ENCODE data around the gene AMN.

Gene AMN

DNA sequence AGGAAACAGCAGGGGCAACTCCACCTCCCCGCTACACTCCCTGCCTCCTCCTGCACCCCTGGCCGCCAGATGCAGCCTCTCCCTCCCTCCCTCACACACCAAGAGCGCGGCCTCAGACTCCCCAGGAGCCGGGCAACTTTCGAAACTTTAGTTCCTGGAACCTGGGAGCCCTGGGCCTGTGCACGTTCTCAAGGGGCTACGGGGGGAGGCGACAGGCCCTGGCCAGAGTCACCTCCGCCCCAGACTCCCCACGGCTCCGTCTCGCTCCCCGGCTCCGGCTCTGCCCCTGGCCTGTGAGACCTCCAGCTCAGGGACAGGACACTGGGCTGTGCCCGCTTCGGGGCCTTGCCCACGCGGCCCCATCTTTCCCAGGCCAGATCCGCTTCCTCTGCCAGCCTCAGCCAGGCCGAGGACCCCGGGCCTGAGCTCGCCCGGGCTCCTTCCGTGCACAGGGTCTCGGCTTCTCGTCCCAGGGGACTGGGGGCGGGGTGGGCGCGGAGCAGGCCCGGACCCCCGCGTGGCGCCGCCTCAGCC is 5.5 kb downstream of the AMN start:
- DNase-seq (ENCODE audit: low read depth in 2 of 2) = no peak

DNA sequence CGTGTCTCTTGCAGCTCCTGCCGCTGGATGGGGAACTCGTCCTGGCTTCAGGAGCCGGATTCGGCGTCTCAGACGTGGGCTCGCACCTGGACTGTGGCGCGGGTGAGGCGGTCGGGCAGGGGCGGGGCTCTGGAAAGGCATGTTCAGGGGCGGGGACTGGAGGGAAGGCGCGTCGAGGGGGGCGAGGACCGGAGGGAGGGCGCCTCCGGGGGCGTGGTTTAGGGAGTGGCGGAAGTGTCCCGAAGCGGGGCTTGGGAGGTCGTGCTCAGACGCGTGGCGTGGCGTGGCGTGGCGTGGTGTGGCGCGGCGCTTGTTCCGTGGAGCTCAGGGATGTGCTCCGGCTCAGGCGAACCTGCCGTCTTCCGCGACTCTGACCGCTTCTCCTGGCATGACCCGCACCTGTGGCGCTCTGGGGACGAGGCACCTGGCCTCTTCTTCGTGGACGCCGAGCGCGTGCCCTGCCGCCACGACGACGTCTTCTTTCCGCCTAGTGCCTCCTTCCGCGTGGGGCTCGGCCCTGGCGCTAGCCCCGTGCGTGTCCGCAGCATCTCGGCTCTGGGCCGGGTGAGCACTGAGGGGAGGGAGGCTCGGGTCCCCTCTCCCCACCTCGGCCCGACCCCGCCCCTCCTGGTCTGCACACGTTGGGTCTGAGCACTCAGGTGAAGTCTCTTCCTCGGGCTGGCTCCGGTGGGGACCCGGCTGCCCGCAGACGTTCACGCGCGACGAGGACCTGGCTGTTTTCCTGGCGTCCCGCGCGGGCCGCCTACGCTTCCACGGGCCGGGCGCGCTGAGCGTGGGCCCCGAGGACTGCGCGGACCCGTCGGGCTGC is 6.2 kb downstream of the AMN start:
- DNase-seq (ENCODE audit: low read depth in 2 of 2) = peak; percentile 42 to 64

DNA sequence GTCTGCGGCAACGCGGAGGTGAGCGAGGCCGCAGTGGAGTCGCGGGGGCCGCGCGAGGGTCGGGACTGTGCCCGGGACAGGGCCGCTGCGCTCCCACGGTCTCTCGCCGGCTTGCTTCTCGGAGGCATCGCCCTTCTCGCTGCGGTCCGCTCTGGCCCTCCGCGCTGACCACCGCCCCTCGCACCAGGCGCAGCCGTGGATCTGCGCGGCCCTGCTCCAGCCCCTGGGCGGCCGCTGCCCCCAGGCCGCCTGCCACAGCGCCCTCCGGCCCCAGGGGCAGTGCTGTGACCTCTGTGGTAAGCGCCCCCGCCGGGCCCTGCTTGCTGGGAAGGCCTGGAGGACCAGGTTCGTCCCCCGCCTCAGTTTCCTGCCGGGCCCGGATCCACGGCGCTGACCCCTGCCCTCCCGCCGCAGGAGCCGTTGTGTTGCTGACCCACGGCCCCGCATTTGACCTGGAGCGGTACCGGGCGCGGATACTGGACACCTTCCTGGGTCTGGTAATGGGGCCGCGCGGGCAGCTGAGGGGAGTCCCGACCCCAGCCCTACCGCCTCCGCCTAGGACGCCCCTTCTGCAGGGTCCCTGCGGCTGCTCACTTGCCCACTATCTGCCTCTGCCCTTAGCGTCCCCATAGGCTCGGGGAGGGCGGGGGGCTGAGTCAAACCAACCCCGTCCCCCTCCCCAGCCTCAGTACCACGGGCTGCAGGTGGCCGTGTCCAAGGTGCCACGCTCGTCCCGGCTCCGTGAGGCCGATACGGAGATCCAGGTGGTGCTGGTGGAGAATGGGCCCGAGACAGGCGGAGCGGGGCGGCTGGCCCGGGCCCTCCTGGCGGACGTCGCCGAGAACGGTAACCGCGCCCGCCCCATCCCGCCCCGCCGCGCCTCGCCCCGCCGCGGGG is 7.0 kb downstream of the AMN start:
- DNase-seq (ENCODE audit: low read depth in 2 of 2) = no peak

DNA sequence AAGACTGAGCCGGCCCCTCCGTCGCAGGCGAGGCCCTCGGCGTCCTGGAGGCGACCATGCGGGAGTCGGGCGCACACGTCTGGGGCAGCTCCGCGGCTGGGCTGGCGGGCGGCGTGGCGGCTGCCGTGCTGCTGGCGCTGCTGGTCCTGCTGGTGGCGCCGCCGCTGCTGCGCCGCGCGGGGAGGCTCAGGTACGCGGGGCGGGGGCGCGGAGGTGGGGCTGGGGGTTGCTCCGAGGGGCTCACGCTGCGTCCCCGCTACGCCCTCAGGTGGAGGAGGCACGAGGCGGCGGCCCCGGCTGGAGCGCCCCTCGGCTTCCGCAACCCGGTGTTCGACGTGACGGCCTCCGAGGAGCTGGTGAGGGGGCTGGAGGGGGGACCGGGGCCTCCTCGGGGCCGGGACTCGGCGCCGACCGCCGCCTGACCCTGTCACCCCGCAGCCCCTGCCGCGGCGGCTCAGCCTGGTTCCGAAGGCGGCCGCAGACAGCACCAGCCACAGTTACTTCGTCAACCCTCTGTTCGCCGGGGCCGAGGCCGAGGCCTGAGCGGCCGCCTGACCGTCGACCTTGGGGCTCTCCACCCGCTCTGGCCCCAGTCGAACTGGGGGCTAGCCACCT is 7.8 kb downstream of the AMN start:
- no peak for DNase-seq (ENCODE audit: low read depth in 2 of 2)

DNA sequence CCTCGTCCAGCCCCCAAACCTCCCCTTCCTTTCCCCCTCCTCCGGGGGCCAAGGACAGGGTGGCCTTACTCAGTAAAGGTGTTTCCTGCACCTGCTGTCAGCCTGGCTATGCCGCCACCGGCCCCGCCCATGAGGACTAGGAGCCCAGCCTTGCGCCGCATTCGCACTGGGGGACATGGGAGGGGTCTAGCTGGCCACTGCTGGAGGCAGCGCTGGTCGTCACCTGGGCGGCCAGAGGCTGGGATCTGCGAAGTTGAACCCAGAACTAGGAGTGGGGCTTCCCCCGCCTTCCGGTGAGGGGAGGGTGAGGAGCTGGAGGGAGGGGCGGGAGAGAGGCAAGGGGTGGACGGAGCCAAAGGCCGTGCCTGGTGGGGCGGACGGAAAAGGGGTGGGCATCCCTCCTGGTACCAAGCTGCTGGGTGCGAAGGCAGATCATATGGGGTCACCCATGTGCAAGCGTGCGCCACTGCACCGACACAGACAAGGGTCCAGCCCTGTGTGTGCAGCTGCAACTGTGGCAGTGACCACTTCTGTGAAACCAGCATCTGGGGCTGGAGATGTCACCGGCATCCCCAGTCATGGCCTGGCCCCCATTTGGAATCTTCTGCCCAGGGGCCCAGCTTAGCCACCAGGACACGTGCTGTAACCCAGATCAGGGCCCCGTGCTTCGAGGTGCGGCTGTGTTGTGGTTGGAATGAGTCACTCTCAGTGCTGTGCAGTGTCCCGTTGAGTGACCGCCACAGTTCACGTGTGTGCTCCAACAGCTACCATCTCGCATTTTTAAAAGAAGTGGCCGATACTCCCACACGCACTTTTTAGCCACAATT is 8.5 kb downstream of the AMN start:
- no peak for DNase-seq (ENCODE audit: low read depth in 2 of 2)

DNA sequence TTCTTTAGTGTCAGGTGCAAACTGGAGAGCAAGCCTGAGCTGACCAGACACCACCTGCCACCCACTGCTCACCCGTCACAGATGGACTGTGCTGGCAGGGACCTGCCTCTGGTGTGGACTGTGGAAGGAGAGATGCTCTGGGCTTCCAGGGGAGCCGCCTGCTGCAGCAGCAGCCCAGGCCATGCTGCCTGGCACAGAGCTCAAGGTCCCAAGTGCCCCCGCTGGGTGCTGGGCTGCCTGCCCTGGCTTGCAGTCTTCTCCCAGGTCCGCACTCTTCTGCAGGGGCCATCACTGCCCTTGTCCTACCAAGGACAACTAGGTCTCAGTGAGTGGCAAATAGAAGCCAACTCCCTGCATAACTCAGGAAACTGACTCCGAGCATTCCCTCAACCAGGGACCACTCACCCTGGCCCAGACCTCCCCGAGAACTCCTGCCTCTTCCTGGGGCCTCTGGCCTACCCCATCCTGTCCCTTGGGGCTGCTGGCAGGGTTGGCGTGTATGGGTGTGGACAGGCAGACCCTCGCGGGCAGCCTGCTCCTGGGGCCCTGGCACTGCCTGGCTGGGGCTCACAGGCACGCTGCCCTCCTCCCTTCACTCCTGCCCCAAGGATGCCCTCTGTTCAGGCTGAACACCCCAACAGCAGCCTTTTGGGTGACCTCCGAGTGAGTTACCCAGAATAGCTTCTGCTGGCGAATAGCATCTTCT is 9.3 kb downstream of the AMN start:
- DNase-seq (ENCODE audit: low read depth in 2 of 2) = no peak

DNA sequence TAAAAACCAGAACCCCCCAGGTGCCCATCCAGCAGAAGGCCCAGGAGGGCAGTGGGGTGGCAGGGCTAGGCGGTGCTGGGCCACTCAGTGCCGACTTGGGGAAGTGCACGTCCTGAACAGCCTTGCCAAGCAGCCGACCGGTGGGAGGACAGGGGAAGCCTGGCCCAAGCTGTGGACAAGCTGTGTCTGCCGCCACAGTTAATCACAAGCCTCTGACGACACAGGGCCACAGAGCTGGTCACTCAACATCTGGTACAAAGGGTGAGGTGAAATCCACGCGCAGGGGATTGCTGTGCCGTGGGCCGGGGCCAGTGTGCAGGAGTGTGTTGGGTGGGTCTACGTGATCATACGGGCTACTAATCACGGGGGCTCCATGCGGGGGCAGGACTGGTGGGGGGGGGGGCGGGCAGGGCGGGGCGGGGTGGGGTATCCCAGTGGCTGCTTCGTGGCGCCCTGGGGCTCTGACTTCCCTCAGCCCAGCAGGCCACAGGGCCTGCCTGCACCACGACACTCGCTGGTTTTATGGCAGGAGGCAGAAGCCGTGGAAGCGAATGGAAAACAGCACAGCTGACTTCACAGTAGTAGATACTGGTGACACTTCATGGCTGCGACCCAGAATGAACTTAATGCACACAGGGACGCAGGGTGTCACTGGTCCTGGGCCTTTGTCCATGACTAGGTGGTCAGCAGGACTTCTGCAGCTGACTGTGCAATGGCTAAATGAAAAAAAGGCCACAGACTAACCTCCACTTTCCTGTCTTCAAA is 10.2 kb downstream of the AMN start:
- DNase-seq (ENCODE audit: low read depth in 2 of 2) = no peak

DNA sequence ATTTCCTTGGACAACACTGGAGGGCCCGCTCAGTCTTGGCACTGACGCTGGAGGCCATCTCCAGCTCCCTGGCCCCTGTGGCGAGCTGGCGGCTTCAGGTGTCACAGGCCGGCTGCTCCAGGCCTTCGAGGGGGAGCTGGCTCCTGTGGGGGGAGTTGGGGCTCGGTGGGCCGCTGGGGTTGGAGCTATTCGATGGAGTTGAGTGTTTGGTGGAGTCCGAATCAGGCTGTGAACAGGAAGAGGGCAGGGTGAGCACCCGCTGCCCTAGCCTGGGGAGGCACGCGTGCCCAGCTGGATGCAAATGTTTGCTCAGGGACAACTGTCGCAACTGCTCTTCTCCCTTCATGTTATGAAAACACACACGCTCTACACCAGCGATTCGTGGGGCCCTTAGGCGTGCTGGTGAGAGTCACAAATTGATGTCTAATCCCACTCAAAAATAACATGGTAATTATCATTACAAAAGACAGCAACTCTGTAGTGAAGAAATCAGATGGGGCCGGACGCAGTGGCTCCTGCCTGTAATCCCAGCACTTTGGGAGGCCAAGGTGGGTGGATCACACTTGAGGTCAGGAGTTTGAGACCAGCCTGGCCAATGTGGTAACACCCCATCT is 11.3 kb downstream of the AMN start:
- DNase-seq (ENCODE audit: low read depth in 2 of 2) = no peak

DNA sequence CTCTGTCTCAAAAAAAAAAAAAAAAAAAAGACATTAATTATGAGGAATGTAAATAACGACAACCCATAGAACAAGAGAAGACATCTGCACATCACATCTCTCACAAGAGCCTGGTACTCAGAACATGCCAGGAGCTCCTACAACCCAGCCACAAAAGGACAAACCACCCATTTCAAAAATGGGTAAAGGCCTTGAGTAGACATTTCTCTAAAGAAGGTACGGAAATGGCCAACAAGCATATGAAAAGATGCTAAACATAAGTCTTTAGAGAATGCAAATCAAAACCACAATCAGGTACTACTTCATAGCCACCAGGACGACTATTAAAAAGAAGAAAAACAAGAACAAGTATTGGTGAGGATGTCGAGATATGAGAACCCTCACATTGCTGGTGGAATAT is 13.3 kb downstream of the AMN start:
- DNase-seq (ENCODE audit: low read depth in 2 of 2) = no peak

DNA sequence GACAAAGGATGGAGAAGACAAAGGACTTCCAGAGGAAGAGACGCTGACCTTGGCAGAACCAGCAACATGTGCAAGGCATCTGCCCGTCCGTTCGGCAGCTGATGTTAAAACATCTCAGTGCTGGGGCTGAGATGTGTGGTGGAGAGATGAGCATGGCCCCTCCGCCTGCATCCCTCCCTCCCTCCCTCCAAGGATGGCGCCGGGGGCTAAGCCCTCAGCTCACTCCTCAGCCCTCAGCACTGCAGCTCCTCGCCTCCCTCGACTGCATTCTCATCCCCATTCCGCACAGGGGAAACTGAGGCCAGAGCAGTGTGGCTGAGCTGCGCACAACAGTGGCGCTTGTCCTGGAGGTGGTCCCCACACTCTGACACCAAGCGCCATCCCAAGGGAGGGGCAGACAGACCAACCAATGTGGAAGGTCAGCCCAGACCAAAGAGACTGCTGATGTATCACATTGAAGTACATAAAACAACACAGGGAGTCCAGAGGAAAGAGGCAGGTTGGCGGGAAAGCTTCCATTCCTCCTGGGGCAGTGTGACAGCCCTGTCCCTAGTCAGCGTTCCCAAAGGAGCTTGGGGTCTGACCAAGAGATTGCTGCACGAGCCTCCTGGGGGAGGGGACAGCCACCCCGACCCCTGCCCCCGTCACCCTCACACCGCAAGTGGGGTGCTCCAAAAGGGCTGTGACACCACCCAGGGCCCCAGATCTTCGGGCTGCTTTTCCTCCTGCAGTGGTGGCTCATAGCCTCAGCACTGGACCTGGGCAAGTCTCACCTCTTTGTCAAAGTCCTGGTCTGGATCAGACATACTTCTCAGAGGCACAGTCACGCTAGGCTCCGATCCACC is 15.1 kb downstream of the AMN start:
- DNase-seq (ENCODE audit: low read depth in 2 of 2) = no peak

DNA sequence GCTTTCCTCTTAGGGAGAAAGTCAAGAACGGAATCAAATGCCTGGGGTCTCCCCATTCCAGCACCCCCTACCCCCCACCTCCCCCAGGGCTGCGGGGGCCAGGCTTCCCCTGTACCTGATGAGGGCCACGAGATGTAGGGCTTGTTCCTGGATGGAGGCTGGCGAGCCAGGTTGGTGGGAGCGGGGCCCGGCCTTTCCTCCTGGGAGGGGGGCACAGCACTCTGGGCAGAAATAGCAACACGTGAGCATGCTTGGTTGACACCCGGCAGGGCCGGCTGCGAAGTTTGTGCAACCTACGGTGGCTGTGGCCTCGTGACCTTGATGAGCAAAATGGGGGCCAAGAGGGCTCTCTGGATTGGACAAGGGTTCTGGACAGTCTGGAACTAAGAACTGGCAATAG is 15.7 kb downstream of the AMN start:
- no peak for DNase-seq (ENCODE audit: low read depth in 2 of 2)

DNA sequence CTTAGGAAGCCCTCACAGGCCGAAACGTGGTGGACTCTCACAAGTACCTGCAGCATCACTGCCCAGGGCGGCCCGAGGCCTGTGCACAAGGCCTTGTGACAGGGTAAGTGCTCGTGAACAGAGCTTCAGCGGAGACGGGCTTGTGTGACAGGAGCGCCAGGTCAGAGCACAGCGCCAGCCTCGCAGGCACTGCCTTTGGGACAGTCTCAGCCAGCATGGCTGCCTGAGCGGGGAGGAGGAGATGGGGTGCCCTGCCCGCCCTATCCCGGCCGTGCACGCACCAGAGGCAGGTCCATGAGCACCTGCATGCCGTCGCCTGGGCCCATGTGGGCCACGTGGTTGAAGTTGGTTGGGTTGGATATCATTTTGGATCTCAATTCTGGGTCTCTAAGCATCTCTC is 16.9 kb downstream of the AMN start:
- no peak for DNase-seq (ENCODE audit: low read depth in 2 of 2)

DNA sequence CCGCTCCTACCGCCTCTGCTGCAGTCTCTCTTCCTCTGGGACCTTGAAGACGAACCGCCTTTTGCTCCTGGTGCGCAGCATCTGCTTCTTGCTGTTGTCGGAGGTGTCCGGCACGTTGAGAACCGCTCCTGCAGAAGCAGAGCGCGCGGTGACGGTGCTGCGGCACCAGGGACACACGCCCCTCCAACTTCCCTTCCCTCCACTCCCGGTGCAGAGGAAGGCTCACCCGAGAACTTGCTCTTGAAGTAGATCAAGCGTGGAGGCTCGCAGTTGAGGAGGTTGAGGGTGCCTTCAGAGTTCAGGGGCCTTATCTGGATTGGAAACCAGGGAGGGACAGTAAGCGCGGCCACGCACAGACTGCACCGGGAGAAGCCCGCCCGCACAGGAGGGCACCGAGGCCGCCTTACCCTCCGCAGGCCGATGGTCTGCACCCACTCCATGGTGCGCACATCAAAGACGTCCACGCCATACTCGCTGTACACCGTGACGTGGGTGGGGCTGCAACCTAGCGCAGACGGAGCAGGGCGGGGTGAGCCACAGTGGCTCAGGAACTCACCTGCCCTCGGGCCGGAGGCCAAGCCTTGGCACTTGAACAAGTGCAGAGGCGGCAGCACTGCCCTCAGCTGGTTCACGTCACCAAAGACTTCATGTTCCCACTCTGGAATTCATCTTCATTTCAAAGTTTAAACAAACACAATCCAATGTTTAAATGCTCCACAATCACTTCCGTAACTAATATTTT is 17.5 kb downstream of the AMN start:
- DNase-seq (ENCODE audit: low read depth in 2 of 2) = no peak

DNA sequence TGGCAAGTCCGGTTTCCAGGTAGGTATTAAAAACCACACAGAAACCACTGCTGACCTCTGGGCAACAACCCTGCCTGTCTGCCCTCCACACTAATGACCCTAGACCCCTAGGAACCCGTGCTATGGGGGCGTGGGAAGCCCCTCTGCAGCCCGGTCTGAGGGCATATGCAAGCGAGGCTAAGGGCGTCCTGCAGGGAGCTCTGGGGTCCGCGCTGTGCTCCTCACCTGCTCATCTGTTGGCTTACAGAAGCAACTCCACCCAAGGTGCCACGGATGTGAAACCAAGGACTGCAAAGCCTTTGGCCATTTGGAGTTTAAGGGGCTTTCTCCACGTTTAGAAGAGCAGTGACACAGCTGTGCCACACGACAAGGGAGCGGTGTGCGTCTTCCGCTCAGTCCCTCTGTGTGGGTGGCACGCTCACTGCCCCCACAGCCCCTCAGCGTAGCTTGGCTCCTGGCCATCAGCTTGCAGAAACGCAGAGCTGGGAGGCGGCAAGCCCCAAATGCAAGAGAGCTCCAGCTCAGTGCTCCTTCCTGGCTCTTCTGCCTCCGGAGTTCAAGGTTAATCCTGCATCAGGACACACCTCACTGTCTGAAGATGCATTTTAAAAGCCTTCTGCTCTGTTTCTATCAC is 18.4 kb downstream of the AMN start:
- DNase-seq (ENCODE audit: low read depth in 2 of 2) = no peak

DNA sequence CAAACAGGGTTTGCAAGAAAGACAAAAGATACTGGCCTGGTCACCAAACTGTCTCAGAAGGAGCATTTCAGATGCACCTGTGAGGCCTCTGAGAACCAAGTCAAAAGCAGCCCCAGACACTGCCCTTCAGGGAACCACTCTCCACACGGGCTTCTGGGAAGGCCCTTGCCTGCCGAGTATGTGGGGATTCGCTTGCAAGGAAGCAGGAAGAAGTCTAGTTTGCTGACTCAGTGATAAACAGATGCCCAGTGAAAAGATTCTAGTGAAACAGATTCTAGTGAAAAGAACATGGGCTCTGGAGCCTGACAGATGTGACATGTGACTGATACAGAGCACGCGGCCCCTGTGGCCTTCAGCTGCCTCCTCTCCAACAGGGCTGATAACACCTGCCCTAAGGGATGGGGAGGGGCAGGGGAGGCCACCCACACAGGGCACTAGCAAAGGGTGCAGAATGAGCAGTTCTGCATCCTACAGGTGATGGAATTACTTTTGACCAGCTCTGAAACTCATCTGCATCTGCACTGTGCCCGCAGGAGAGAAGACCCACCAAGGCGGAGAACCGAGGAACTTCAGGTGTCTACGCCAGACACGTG is 19.1 kb downstream of the AMN start:
- DNase-seq (ENCODE audit: low read depth in 2 of 2) = no peak

DNA sequence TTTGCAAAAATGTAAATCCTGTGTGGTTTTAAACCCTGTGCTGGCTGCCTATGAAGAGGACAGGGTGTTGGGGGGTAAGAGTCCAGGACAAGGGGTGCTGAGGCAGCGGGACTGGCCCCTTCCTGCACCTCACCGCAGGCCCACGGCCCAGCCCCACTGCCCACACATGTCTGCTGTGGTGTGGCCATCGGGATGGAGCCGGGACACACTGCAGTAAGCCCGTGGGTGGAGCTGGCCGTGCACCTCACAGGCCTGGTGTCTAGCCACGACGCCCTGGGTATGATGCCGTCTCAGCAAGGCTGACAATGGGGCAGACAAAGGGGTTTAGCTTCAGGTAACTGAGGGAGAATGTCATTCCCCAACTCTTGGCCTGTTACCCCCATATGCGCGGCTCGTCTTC is 19.6 kb downstream of the AMN start:
- no peak for DNase-seq (ENCODE audit: low read depth in 2 of 2)

DNA sequence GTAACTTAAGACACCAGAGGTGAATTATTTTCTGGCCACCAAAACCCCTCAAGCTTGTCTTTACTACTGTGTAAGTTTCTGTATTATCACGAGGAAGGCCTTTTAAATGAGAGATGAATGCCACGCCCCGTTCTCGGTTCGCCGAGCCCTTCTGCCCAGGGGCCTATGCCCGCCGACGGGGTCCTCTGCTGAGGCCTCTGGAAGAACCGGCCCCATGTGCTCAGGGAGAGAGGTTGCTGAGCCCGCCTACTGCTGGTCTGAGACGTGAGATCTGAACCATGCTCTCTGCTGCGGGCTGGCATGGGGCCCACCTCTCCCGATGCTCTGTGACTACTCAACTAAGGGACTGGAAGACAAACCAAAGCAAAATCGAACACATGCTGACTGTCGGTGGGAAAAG is 21.0 kb downstream of the AMN start:
- DNase-seq (ENCODE audit: low read depth in 2 of 2) = no peak
